ENCODE data around the gene EIF5A.

Gene EIF5A

GRCh38 chr17:7285679-7286078, 21.7 kb upstream of the EIF5A start:
- DNase-seq: no peak

DNA sequence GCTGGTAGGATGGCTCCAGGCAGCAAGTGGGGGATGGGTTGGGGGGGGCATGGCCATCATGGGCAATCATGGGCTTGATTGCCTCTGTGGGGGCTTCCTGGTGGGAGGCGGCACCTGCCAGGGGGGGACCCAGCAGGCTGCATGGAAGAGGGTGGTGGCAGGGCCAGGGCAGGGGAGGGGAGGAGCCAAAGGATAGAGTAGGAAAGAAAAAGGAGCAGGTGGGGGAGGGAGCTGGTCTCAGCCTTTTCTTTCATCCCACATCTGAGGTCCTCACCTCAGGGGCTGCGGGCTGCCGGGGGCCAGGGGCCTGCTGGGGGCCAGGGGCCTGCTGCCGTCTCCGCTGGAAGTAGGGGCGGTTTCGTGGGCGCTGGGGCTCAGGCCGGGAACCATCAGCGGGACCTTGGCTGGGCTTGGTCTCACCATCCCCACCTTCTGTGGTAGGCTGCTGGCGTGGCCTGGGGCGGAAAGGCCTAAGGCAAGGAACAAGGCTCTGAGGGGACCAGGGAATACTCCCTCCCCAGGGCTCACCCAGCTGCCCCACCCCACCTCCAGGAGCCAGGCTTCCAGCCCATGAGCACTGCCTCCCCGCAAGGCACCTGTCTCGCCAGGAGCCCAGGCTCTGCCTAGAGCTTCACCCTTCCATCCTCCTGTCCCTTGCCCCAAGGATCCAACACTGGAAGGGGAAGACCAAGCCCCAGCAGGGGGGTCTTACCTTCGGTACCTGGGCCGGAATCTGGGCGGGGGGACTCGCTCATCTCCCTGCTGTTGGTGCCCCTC, 18.0 kb upstream of the EIF5A start:
- no peak for DNase-seq

DNA sequence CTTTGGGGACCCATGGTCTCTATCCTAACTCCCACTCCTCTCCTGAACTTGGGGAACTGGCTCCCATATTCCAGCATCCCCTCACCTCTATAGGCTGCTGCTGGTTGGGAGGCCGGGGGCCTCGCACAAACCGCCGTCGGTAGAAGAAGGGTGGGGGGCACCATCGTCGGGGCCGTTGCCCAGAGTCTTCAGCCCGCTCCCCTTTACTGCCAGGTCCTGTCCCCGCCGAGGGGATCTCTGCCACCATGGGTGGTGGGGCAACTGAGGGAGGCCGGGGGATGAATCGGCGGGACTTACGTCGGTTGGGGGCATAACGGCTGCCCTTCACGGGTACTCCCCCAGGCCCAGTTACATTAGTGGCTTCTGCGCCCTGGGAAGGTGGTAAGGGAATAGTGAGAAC, 17.3 kb upstream of the EIF5A start:
- no peak for DNase-seq

DNA sequence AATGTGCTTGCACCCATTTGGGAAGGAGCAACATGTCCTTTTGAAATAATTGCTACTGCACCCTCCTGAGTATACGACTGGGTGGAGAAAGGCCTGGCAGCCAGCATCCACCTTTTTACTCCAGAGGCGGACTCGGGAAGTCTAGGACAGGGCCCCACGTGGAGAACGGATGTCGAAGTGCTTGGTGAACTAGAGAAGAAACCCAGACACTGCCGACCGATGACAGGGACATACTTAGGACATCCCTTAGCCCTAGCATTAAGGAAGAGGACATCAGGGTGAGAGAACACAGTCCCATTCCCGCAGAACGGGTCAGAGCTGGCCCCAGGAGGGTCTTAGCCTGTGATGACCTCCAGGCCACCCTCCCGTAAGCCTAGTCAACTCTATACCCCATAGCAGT, 16.7 kb upstream of the EIF5A start:
- DNase-seq: no peak

- no peak for DNase-seq
These were observed 15.2 kb upstream of the EIF5A start for GRCh38 chr17:7292194-7292593.

- no peak for DNase-seq
These were observed 14.7 kb upstream of the EIF5A start for GRCh38 chr17:7292729-7293128.

GRCh38 chr17:7293159-7293558, 14.3 kb upstream of the EIF5A start:
- no peak for DNase-seq

- peak; percentile 43 for DNase-seq
These were observed 13.4 kb upstream of the EIF5A start for GRCh38 chr17:7293816-7294613.

GRCh38 chr17:7294614-7295153, 12.7 kb upstream of the EIF5A start, which contains the start of gene YBX2:
YBX2 (minus strand) TSS chr17:7294639; CDS start chr17:7294500, 139 bp downstream.
- peak; percentile 87 for DNase-seq

DNA sequence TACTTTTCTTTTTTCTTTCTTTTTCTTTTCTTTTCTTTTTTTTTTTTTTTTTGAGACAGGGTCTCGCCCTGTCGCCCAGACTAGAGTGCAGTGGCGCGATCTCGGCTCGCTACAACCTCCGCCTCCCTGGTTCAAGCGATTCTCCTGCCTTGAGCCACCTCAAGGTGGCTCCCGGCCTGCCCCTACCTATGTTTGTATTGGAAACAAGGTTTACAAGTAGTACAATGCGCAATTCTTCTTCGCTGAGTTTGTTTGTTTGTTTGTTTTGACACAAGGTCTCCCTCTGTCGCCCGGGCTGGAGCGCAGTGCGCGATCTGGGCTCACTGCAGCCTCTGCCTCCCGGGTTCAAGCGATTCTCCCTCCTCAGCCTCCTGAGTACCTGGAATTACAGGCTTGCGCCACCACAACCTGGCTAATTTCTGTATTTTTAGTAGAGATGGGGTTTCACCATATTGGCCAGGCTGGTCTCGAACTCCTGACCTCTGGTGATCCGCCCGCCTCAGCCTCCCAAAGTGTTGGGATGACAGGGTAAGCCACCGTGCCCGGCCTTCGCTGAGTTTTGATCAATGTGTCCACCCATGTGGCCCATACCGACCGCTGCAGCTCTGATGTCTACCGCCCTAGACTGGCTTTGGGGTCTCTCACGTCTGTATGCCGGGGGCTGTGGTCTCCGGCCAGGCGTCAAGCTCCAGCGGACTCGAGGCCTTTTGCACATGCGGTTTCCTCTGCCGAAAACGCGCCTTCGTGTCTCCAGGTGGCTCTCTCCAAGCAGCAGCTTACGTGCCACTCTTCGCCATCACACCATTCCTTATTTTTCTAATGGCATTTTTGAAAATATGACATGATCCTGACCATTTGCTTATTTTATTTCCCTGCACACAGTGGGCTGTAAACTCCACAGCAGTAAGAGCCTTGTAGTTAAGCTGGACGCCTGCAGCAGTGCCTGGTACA, 11.9 kb upstream of the EIF5A start:
- DNase-seq: no peak

GRCh38 chr17:7296189-7296861, 11.1 kb upstream of the EIF5A start:
- DNase-seq: peak; percentile 77

GRCh38 chr17:7304179-7304578, 3.2 kb upstream of the EIF5A start:
- no peak for DNase-seq

DNA sequence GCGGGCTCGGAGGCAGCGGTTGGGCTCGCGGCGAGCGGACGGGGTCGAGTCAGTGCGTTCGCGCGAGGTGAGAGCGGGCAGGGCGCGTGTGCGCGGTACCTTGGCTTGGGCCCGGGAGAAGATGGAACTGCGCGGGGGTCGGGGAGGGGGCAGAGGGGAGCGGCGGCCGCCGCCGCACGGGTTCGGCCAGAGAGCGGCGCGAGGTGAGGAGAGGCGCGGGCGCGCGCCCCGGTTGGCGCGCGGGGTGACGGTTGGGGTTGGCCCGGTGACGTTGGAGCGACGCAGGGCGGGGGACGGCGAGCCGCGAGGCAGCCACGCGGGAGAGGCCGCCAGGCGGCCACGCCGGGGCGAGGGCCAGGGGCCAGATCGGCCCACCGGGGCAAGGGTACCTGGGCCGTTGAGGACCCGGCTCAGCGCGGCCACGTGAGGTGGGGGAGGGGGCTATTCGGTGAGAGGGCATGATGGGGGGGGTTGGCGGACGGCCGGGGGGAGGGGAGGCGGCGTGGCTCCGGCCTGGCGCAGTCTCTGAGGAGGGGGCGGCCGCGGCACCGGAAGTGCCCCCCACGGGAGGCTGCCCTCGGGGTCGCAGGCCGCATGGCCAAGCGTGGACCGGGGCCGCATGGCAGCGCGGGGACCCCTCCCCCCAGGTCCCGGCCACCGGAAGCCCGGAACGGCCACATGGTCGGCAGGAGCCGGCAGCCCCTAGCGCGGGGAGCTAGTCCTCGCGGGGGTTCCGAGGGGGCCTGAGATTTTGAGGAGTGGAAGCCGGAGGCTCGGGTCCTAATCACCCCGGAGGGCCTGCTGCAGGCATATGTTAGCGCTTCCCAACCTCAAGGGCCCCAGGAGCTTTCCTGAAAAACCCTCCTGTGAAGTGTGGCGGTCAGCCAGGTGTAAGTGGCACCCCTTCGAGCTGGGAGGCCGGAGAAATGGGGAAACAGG, 527 bp downstream of the EIF5A start:
- DNase-seq: peak; percentile 61

GRCh38 chr17:7308625-7309433, 1.4 kb downstream of the EIF5A start:
- DNase-seq: peak; percentile 85

DNA sequence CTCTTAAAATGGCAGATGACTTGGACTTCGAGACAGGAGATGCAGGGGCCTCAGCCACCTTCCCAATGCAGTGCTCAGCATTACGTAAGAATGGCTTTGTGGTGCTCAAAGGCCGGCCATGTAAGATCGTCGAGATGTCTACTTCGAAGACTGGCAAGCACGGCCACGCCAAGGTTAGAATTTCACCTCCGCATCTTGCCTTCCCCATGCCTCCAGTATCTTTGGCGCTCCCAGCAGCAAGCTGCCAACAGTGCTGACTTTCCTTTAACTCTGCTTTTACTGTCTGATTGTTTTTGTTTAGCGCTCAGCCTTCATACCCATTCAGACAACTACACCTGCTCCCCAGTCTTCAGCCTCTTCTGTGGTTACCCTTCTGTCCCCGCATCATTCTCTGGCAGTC, 2.2 kb downstream of the EIF5A start:
- DNase-seq: no peak

DNA sequence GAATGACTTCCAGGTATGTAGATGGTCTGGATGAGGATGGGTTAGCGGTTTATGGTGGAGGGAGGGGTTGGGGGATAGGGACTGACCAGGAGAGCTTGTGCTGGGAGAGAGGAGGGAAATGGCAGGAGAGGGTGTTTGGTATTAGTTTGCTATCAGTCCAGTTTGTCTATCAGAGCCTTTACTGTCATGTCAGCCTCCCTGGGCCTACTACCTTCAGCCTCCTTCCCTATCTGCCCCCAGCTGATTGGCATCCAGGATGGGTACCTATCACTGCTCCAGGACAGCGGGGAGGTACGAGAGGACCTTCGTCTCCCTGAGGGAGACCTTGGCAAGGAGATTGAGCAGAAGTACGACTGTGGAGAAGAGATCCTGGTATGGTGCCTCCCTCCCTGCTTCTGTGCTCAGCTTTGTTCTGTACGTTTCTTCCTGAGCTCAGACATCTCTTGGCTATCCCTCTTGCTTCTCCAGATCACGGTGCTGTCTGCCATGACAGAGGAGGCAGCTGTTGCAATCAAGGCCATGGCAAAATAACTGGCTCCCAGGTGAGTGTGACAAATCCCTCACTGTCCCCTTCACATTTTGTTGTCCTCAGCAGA, 3.8 kb downstream of the EIF5A start:
- no peak for DNase-seq

- DNase-seq: no peak
These were observed 5.1 kb downstream of the EIF5A start for GRCh38 chr17:7312432-7313087.

- DNase-seq: peak; percentile 63
These were observed 5.9 kb downstream of the EIF5A start for GRCh38 chr17:7313088-7313889.
